NB4 (cell line): ENCODE results near the gene SPATA45.
A peak's percentile ranks its signal among the peaks of the same experiment; 100 is the strongest.

ENCODE experiments used
- DNase-seq: peaks from one replicate; pipeline ENCODE4 v3.0.0; 2010; ENCODE audit warnings: low read depth
- H3K4me3 ChIP-seq: one replicate; pipeline ENCODE4 v1.5.1; 2011; ENCODE audit warnings: mild to moderate bottlenecking, low read depth, low read length, moderate library complexity
- CTCF ChIP-seq: IDR thresholded peaks from one replicate; pipeline ENCODE4 v1.5.1; 2012; ENCODE audit warnings: low read depth, low read length
- MYC ChIP-seq: IDR thresholded peaks from 2 replicates; pipeline ENCODE4 v1.6.1; 2011; ENCODE audit warnings: low read depth, low read length
- POLR2A ChIP-seq: IDR thresholded peaks from 2 replicates; pipeline ENCODE4 v1.6.1; 2011; ENCODE audit warnings: mild to moderate bottlenecking; ENCODE audit not compliant: insufficient read length; ENCODE audit errors: extremely low read depth
- TF ChIP-seq, protein P1 (sequence below): IDR thresholded peaks from 2 replicates; pipeline ENCODE4 v1.6.1; 2011; ENCODE audit warnings: low read depth, low read length

Gene SPATA45

GRCh38 chr1:212827171-212827776, 20.2 kb downstream of the SPATA45 start:
- DNase-seq: no peak
- no peak overlapping the region for H3K4me3 ChIP-seq
- TF ChIP-seq CTCF (no peak), MYC (no peak), POLR2A (no peak)
- TF ChIP-seq, protein P1, sequence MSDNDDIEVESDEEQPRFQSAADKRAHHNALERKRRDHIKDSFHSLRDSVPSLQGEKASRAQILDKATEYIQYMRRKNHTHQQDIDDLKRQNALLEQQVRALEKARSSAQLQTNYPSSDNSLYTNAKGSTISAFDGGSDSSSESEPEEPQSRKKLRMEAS: no peak

- H3K4me3 ChIP-seq: no peak overlapping the region
- TF ChIP-seq CTCF (no peak), POLR2A (no peak), MYC (no peak)
- TF ChIP-seq, protein P1: no peak
- no peak for DNase-seq
Measured at GRCh38 chr1:212825798-212826452, 21.5 kb downstream of the SPATA45 start.

GRCh38 chr1:212824201-212824600, 23.2 kb downstream of the SPATA45 start:
- no peak for TF ChIP-seq MYC
- no peak for TF ChIP-seq CTCF
- no peak for TF ChIP-seq POLR2A
- TF ChIP-seq, protein P1: no peak
- no peak overlapping the region for H3K4me3 ChIP-seq
- DNase-seq: no peak

- TF ChIP-seq MYC: no peak
- DNase-seq: no peak
- no peak overlapping the region for H3K4me3 ChIP-seq
Measured at GRCh38 chr1:212822956-212823355, 24.5 kb downstream of the SPATA45 start.

DNA sequence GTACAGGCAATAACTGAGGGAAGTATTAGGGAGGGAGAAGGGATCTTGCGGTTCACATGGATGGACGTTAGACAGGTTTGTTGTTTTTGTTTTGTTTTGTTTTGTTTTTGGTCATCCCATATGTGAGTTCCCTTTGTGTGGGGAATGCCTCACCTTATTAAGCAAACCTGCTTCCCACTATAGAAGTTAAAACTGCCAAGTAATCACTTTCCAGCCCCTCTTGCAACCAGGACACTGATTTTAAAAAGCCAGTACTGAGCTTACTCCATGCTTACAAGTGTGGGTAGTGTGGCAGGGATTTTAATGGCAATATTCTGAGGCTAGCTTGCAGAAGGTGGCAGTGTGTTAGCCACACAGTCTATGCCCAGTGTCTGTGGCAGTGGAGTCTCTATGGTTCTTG, 26.5 kb downstream of the SPATA45 start:
- no peak for DNase-seq
- no peak for TF ChIP-seq POLR2A
- no peak for TF ChIP-seq MYC
- TF ChIP-seq, protein P1: no peak
- TF ChIP-seq CTCF: no peak
- H3K4me3 ChIP-seq: no peak overlapping the region

DNA sequence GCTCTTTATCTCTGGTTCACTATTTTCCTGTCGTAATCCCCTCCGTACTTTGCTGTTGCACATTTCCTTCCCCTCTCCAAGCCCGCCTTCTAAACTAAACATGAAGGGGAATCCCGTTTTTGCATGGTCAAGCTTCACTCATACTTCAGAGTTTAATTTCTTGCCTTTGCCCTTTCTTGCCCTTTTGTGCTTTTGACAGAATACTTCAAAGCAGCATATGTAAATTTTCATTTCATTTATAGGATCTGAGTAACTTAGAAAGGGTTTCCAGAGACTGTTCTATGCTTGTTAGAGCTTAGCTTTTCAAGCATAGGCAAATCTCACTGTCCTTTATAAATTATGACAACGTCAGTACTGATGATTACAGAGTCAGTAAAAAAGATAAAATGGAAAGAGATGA, 27.7 kb downstream of the SPATA45 start:
- TF ChIP-seq POLR2A (no peak), MYC (no peak), CTCF (no peak)
- TF ChIP-seq, protein P1: no peak
- peak; percentile 34 for DNase-seq
- no peak overlapping the region for H3K4me3 ChIP-seq
